ENCODE results near the gene NR6A1. TPM values are rescaled to one million over a fixed set of nuclear protein-coding genes. Genes with fewer than 3 reads are reported as not detected.
"Not testable (repeated sequence)": the region's sequence is repeated elsewhere in the genome, so short reads cannot be mapped to it uniquely, and the experiment has no call there.

Gene NR6A1
- total and polyA plus RNA-seq, 10 donors, result 0.14 to 3.7 (median 1.9) TPM

- Histone ChIP-seq H3K4me1 (no peaks in the 10 kb centered on the region), H3K27me3 (replicated peaks in 1 of 7) (no peaks in the 10 kb centered on the region), H3K36me3 (no peaks in the 10 kb centered on the region), H3K4me3 (no peak overlapping the region), H3K27ac (no peak overlapping the region), H3K9me3 (no peaks in the 10 kb centered on the region)
- WGBS, 5 donors, result 88 to 93% (median 90%) methylated on average over 4 of the region's 4 CpGs
- intact Hi-C loops (cut with DNase I; ENCODE audit: low total_unique reads), result no loop called here
- TF ChIP-seq POLR2AphosphoS5 (IDR thresholded peaks at IDR 0.05), result no peak
- TF ChIP-seq, protein P1, sequence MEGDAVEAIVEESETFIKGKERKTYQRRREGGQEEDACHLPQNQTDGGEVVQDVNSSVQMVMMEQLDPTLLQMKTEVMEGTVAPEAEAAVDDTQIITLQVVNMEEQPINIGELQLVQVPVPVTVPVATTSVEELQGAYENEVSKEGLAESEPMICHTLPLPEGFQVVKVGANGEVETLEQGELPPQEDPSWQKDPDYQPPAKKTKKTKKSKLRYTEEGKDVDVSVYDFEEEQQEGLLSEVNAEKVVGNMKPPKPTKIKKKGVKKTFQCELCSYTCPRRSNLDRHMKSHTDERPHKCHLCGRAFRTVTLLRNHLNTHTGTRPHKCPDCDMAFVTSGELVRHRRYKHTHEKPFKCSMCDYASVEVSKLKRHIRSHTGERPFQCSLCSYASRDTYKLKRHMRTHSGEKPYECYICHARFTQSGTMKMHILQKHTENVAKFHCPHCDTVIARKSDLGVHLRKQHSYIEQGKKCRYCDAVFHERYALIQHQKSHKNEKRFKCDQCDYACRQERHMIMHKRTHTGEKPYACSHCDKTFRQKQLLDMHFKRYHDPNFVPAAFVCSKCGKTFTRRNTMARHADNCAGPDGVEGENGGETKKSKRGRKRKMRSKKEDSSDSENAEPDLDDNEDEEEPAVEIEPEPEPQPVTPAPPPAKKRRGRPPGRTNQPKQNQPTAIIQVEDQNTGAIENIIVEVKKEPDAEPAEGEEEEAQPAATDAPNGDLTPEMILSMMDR (IDR thresholded peaks at IDR 0.05 in 8 of 11, conservative IDR thresholded peaks at IDR 0.05 in 3 of 11), result no peak
- TF ChIP-seq POLR2A (IDR thresholded peaks at IDR 0.05), result no peak
- DNase-seq, result no peak
Measured at GRCh38 chr9:124741149-124741548, 30.0 kb downstream of the NR6A1 start.

- WGBS, 5 donors, result 86 to 94% (median 90%) methylated on average over 2 of the region's 2 CpGs
- no peak for DNase-seq
- H3K27ac ChIP-seq, result no peak overlapping the region
Measured at GRCh38 chr9:124739360-124739759, 31.8 kb downstream of the NR6A1 start.

DNA sequence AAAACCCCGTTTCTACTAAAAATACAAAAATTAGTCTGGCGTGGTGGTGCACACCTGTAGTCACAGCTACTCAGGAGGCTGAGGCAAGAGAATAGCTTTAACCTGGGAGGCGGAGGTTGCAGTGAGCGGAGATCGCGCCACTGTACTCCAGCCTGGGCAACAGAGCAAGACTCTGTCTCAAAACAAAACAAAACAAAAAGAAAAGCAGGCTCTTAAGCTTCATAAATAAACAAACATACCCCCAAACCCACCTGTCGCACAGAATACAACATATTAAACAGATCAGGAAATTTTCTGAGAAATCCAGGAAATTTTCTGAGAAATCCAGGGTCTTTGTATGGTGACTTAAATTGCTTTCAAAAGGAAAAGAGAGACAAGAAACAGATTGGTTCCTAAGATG is 33.0 kb downstream of the NR6A1 start:
- H3K27ac ChIP-seq; H3K9me3 ChIP-seq; DNase-seq; H3K4me1 ChIP-seq; H3K27me3 ChIP-seq (replicated peaks in 1 of 7); H3K36me3 ChIP-seq; H3K4me3 ChIP-seq; intact Hi-C loops (cut with DNase I; ENCODE audit: low total_unique reads): not testable (repeated sequence)
- 93 to 98% (median 95%) methylated on average over 7 of the region's 7 CpGs for WGBS, 5 donors

More at GRCh38 chr9:124739360-124739759, 31.8 kb downstream of the NR6A1 start:
- TF ChIP-seq, protein P1 (IDR thresholded peaks at IDR 0.05 in 8 of 11, conservative IDR thresholded peaks at IDR 0.05 in 3 of 11), result no peak
- Histone ChIP-seq H3K4me3 (no peak overlapping the region), H3K4me1 (no peaks in the 10 kb centered on the region), H3K27me3 (replicated peaks in 1 of 7) (no peaks in the 10 kb centered on the region), H3K9me3 (no peaks in the 10 kb centered on the region), H3K36me3 (no peaks in the 10 kb centered on the region)
- intact Hi-C loops (cut with DNase I; ENCODE audit: low total_unique reads), result no loop called here

GRCh38 chr9:124735121-124735520 is 36.0 kb downstream of the NR6A1 start:
- TF ChIP-seq POLR2AphosphoS5 (IDR thresholded peaks at IDR 0.05) (no peak), POLR2A (IDR thresholded peaks at IDR 0.05) (no peak)
- TF ChIP-seq, protein P1 (IDR thresholded peaks at IDR 0.05 in 8 of 11, conservative IDR thresholded peaks at IDR 0.05 in 3 of 11), result no peak
- DNase-seq, result no peak
- Histone ChIP-seq H3K27ac (no peak overlapping the region), H3K4me1 (no peaks in the 10 kb centered on the region), H3K4me3 (no peak overlapping the region), H3K27me3 (replicated peaks in 1 of 7) (no peaks in the 10 kb centered on the region), H3K36me3 (no peaks in the 10 kb centered on the region), H3K9me3 (no peaks in the 10 kb centered on the region)
- intact Hi-C loops (cut with DNase I; ENCODE audit: low total_unique reads), result no loop called here

DNA sequence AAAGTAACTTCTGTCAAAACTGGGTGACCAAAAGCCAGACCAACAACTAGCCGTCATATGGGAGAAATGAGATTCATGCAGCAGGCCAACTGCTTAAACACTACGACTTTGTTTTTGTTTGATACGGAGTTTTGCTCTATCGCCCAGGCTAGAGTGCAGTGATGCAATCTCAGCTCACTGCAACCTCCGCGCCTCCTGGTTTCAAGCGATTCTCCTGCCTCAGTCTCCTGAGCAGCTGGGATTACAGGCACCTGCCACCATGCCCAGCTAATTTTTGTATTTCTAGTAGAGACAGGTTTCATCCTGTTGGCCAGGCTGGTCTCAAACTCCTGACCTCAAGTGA is 36.4 kb downstream of the NR6A1 start:
- H3K27ac ChIP-seq; H3K4me1 ChIP-seq; DNase-seq; H3K36me3 ChIP-seq; H3K4me3 ChIP-seq; H3K9me3 ChIP-seq; intact Hi-C loops (cut with DNase I; ENCODE audit: low total_unique reads); H3K27me3 ChIP-seq (replicated peaks in 1 of 7): not testable (repeated sequence)
- 83 to 91% (median 88%) methylated on average over 7 of the region's 7 CpGs for WGBS, 5 donors
